Neural cell (in vitro differentiated cells): Measurements from ENCODE around the gene PLCL1. TPM values are rescaled to one million over a fixed set of nuclear protein-coding genes. Genes with fewer than 3 reads are reported as not detected.

Experiments used
- H2AFZ ChIP-seq: fragments of 200-600, 300-800 bp; sonication (generic), shearing (Covaris generic); 2 replicates; pipeline ENCODE4 v1.6.0; 2014; ENCODE audit warnings: low read depth, mild to moderate bottlenecking, antibody characterized with exemption, low read length, moderate library complexity
- H3F3A ChIP-seq: fragments of 200-600 bp; shearing (Covaris generic); 2 replicates; pipeline ENCODE4 v1.6.1; 2016; ENCODE audit warnings: mild to moderate bottlenecking, moderate library complexity, mixed read lengths, antibody characterized with exemption, low read length; ENCODE audit not compliant: insufficient read depth, poor library complexity, severe bottlenecking
- H3K27ac ChIP-seq: fragments of 200-600, 300-800 bp; sonication (generic), shearing (Covaris generic); 2 replicates; pipeline ENCODE4 v1.5.1; 2014; ENCODE audit warnings: mild to moderate bottlenecking, low read length, moderate library complexity
- H3K27me3 ChIP-seq: fragments of 300-800, 200-600 bp; sonication (generic), shearing (Covaris generic); 2 replicates; pipeline ENCODE4 v1.6.0; 2014; ENCODE audit warnings: mild to moderate bottlenecking, low read depth, low read length, moderate library complexity; ENCODE audit not compliant: insufficient read depth
- H3K36me3 ChIP-seq: fragments of 300-800, 200-600 bp; sonication (generic), shearing (Covaris generic); 2 replicates; pipeline ENCODE4 v1.5.1; 2014; ENCODE audit warnings: mild to moderate bottlenecking, antibody characterized with exemption, low read length, moderate library complexity; ENCODE audit not compliant: insufficient read depth
- H3K4me2 ChIP-seq: fragments of 300-800, 200-600 bp; sonication (generic), shearing (Covaris generic); 2 replicates; pipeline ENCODE4 v1.6.0; 2014; ENCODE audit warnings: mild to moderate bottlenecking, low read length
- H3K4me3 ChIP-seq: fragments of 300-800, 200-600 bp; sonication (generic), shearing (Covaris generic); 2 replicates; pipeline ENCODE4 v1.5.1; 2014; ENCODE audit warnings: mild to moderate bottlenecking, low read length, moderate library complexity
- H3K79me2 ChIP-seq: fragments of 200-600 bp; shearing (Covaris generic); replicated peaks from 2 replicates; pipeline ENCODE4 v1.6.0; 2014; ENCODE audit warnings: mild to moderate bottlenecking, low read length, moderate library complexity; ENCODE audit not compliant: insufficient read depth
- H3K9ac ChIP-seq: fragments of 300-800, 200-600 bp; sonication (generic), shearing (Covaris generic); 2 replicates; pipeline ENCODE4 v1.6.1; 2016; ENCODE audit warnings: mild to moderate bottlenecking, low read length, mixed read lengths
- H3K9me2 ChIP-seq: fragments of 200-600 bp; shearing (Covaris generic); 2 replicates; pipeline ENCODE4 v1.6.1; 2016; ENCODE audit warnings: mild to moderate bottlenecking, low read length, mixed read lengths; ENCODE audit not compliant: insufficient read depth
- H3K9me3 ChIP-seq: fragments of 200-600, 300-800 bp; sonication (generic), shearing (Covaris generic); 2 replicates; pipeline ENCODE4 v1.6.1; 2016; ENCODE audit warnings: mild to moderate bottlenecking, mixed run types, low read length, moderate library complexity, mixed read lengths
- H4K20me1 ChIP-seq: fragments of 200-600 bp; shearing (Covaris generic); 2 replicates; pipeline ENCODE4 v1.6.1; 2016; ENCODE audit warnings: mild to moderate bottlenecking, mixed run types; ENCODE audit not compliant: insufficient read depth
- EP300 ChIP-seq: fragments of 450-650 bp; conservative IDR thresholded peaks from 2 replicates; pipeline ENCODE4 v1.6.1; 2014; ENCODE audit warnings: antibody characterized with exemption, mild to moderate bottlenecking, moderate library complexity; ENCODE audit not compliant: poor library complexity, severe bottlenecking
- EZH2 ChIP-seq: fragments of 200-600, 300-800 bp; shearing (Covaris generic), sonication (generic); IDR thresholded peaks from 2 replicates; pipeline ENCODE4 v1.6.1; 2014; ENCODE audit warnings: antibody characterized with exemption, low read length, borderline replicate concordance, mild to moderate bottlenecking; ENCODE audit not compliant: insufficient read depth, poor library complexity, severe bottlenecking
- MXI1 ChIP-seq: fragments of 450-650 bp; conservative IDR thresholded peaks from 2 replicates; pipeline ENCODE4 v1.6.1; 2014; ENCODE audit warnings: antibody characterized with exemption, mild to moderate bottlenecking; ENCODE audit not compliant: poor library complexity, severe bottlenecking
- POLR2AphosphoS5 ChIP-seq: IDR thresholded peaks from 2 replicates; pipeline ENCODE4 v1.6.1; 2012
- RAD21 ChIP-seq: fragments of 450-650 bp; conservative IDR thresholded peaks from 2 replicates; pipeline ENCODE4 v1.6.1; 2014; ENCODE audit warnings: antibody characterized with exemption, mild to moderate bottlenecking, moderate library complexity
- SMC3 ChIP-seq: fragments of 450-650 bp; conservative IDR thresholded peaks from 2 replicates; pipeline ENCODE4 v1.6.1; 2014; ENCODE audit warnings: antibody characterized with exemption, mild to moderate bottlenecking, moderate library complexity; ENCODE audit not compliant: poor library complexity
- TAF1 ChIP-seq: IDR thresholded peaks from 2 replicates; pipeline ENCODE4 v1.6.1; 2012; ENCODE audit warnings: low read depth
- polyA plus RNA-seq: library from polyadenylated mRNA; depleted of rRNA; stranded (reverse); fragments of >200 nt; gene quantifications from 2 replicates; pipeline ENCODE4 v1.2.3, GENCODE V29; 2014
- TF ChIP-seq, protein P1 (sequence below): IDR thresholded peaks from 2 replicates; pipeline ENCODE4 v1.6.1; 2012; ENCODE audit warnings: borderline replicate concordance
- TF ChIP-seq, protein P2 (sequence below): fragments of 450-650 bp; IDR thresholded peaks from 2 replicates; pipeline ENCODE4 v1.5.1; 2014; ENCODE audit warnings: antibody characterized with exemption, mild to moderate bottlenecking, moderate library complexity; ENCODE audit not compliant: poor library complexity, severe bottlenecking

Gene PLCL1
- polyA plus RNA-seq, 1 donor from 2014 or later = 6.8 TPM

DNA sequence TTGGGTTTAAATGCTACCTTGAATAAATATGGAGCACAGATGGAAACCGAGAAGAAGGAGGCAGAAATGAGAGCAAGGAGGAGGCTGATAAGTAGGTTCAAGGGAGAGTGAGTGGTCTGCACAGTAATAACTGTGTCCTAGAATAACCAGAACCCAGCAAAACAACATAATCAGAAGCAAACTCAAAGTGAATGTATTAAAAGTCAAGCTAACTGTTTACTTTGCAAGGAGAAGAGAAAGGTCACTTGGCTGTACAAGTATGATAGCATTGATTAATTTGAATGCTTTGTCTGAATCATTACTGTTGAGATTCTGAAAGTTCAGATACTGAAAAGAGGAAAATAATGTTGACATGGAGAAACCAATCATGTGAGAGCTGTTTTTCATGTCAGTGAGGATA lies 258.8 kb downstream of the PLCL1 start:
- Histone ChIP-seq H3F3A (no peaks in the 10 kb centered on the region), H3K36me3 (no peaks in the 10 kb centered on the region), H3K4me2 (no peak overlapping the region), H3K9ac (no peak overlapping the region), H3K27ac (no peak overlapping the region), H3K9me3 (no peaks in the 10 kb centered on the region), H3K9me2 (no peaks in the 10 kb centered on the region), H4K20me1 (no peaks in the 10 kb centered on the region), H2AFZ (no peak overlapping the region), H3K79me2 (no peaks in the 10 kb centered on the region), H3K4me3 (no peak overlapping the region), H3K27me3 (no peaks in the 10 kb centered on the region)
- TF ChIP-seq MXI1 (no peak), SMC3 (no peak), EZH2 (no peak), EP300 (no peak)

DNA sequence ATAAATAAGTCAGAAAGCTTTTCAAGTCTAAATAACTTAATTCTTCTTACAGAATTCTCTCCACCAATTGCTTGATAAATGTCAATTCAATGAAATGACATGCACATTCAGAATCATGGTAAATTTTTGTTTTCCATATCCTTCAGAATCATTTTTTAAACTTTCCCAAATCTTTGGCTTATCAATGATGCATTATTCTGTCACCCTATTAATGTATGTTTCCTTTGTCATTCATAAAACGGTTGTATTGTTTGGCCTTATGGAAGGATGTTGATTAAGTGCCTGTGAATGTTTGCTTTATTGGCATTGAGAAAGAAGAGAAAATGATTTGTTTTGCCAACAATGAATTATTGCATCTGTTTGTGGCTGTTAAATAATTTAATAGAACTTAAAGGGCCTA lies 260.9 kb downstream of the PLCL1 start:
- H3K27ac ChIP-seq = no peak overlapping the region
- H3K4me2 ChIP-seq = no peak overlapping the region
- H3K4me3 ChIP-seq = no peak overlapping the region
- no peak for TF ChIP-seq MXI1
- H3K9ac ChIP-seq = no peak overlapping the region
- no peaks in the 10 kb centered on the region for H3K9me3 ChIP-seq
- no peaks in the 10 kb centered on the region for H3K36me3 ChIP-seq
- no peaks in the 10 kb centered on the region for H3F3A ChIP-seq
- H3K9me2 ChIP-seq = no peaks in the 10 kb centered on the region
- H3K27me3 ChIP-seq = no peaks in the 10 kb centered on the region
- H4K20me1 ChIP-seq = no peaks in the 10 kb centered on the region
- no peaks in the 10 kb centered on the region for H3K79me2 ChIP-seq
- no peak overlapping the region for H2AFZ ChIP-seq

DNA sequence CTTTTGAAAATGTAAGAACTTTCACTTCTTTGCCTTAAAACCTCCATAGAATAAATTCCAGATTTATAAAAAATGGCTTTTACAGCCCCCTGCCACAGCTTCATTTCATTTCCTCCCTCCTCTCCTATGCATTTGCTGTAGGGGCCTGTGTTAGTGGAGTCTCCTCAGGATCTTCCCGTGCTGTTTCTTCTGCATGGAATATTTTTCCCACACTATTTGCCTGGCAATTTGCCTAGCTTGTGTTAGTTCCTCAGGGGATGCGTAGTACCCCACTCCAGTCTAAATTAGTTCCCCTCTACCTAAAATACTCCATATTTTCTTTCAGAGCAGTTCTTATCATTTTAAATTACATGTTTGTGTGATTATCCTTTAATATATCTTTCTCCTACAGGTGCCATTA lies 262.2 kb downstream of the PLCL1 start:
- no peak overlapping the region for H3K27ac ChIP-seq

More for the DNA sequence above, 262.2 kb downstream of the PLCL1 start:
- Histone ChIP-seq H2AFZ (no peak overlapping the region), H3K4me2 (no peak overlapping the region), H3K27me3 (no peaks in the 10 kb centered on the region), H3K9ac (no peak overlapping the region), H3K36me3 (no peaks in the 10 kb centered on the region), H3K9me3 (no peaks in the 10 kb centered on the region), H3K79me2 (no peaks in the 10 kb centered on the region), H4K20me1 (no peaks in the 10 kb centered on the region), H3K4me3 (no peak overlapping the region), H3F3A (no peaks in the 10 kb centered on the region), H3K9me2 (no peaks in the 10 kb centered on the region)
- TF ChIP-seq, protein P1, sequence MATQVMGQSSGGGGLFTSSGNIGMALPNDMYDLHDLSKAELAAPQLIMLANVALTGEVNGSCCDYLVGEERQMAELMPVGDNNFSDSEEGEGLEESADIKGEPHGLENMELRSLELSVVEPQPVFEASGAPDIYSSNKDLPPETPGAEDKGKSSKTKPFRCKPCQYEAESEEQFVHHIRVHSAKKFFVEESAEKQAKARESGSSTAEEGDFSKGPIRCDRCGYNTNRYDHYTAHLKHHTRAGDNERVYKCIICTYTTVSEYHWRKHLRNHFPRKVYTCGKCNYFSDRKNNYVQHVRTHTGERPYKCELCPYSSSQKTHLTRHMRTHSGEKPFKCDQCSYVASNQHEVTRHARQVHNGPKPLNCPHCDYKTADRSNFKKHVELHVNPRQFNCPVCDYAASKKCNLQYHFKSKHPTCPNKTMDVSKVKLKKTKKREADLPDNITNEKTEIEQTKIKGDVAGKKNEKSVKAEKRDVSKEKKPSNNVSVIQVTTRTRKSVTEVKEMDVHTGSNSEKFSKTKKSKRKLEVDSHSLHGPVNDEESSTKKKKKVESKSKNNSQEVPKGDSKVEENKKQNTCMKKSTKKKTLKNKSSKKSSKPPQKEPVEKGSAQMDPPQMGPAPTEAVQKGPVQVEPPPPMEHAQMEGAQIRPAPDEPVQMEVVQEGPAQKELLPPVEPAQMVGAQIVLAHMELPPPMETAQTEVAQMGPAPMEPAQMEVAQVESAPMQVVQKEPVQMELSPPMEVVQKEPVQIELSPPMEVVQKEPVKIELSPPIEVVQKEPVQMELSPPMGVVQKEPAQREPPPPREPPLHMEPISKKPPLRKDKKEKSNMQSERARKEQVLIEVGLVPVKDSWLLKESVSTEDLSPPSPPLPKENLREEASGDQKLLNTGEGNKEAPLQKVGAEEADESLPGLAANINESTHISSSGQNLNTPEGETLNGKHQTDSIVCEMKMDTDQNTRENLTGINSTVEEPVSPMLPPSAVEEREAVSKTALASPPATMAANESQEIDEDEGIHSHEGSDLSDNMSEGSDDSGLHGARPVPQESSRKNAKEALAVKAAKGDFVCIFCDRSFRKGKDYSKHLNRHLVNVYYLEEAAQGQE = no peak
- TF ChIP-seq MXI1 (no peak), EP300 (no peak), TAF1 (no peak), POLR2AphosphoS5 (no peak), EZH2 (no peak), SMC3 (no peak), RAD21 (no peak)
- TF ChIP-seq, protein P2, sequence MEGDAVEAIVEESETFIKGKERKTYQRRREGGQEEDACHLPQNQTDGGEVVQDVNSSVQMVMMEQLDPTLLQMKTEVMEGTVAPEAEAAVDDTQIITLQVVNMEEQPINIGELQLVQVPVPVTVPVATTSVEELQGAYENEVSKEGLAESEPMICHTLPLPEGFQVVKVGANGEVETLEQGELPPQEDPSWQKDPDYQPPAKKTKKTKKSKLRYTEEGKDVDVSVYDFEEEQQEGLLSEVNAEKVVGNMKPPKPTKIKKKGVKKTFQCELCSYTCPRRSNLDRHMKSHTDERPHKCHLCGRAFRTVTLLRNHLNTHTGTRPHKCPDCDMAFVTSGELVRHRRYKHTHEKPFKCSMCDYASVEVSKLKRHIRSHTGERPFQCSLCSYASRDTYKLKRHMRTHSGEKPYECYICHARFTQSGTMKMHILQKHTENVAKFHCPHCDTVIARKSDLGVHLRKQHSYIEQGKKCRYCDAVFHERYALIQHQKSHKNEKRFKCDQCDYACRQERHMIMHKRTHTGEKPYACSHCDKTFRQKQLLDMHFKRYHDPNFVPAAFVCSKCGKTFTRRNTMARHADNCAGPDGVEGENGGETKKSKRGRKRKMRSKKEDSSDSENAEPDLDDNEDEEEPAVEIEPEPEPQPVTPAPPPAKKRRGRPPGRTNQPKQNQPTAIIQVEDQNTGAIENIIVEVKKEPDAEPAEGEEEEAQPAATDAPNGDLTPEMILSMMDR = no peak
